Muscle of arm (tissue), 12 donors: ENCODE data around the gene C1GALT1. TPM values are rescaled to one million over a fixed set of nuclear protein-coding genes. Genes with fewer than 3 reads are reported as not detected.
"Not testable (repeated sequence)": the region's sequence is repeated elsewhere in the genome, so short reads cannot be mapped to it uniquely, and the experiment has no call there.

Experiments
- DNase-seq: peaks from one replicate; pipeline ENCODE4 v3.0.0-alpha.2; 2013
- polyA plus RNA-seq, 12 donors: library from polyadenylated mRNA; unstranded; fragments of 120-200 nt; gene quantifications; one replicate each; pipeline ENCODE4 v1.2.1, GENCODE V29; 2013; ENCODE audit not compliant: insufficient read length in 12 of 12

C1GALT1 gene
- polyA plus RNA-seq, 12 donors, result 16.2 to 30.2 (median 21.8) TPM; not detected in 1

DNA sequence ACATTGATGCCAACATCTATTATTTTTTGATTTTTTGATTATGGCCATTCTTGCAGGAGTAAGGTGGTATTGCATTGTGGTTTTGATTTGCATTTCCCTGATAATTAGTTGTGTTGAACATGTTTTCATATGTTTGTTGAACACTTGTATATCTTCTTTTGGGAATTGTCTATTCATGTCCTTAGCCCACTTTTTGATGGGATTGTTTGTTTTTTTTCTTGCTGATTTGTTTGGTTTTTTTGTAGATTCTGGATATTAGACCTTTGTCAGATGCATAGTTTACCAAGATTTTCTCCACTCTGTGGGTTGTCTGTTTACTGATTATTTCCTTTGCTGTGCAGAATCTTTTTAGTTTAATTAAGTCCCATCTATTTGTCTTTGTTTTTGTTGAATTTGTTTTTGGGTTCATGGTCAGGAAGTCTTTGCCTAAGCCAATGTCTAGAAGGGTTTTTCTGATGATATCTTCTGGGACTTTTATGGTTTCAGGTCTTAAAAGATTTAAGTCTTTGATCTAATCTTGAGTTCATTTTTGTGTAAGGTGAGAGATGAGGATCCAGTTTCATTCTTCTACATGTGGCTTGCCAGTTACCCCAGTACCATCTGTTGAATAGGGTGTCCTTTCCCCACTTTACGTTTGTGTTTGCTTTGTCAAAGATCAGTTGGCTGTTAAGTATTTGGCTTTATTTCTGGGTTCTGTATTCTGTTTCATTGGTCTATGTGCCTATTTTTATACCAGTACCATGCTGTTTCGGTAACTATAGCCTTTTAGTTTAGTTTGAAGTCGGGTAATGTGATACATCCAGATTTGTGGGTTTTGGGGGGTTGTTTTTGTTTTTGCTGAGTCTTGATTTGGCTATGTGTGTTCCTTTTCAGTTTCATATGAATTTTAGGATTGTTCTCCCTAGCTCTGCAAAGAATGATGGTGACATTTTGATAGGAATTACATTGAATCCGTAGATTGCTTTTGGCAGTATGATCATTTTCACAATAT lies 10.7 kb downstream of the C1GALT1 start:
- DNase-seq, result not testable (repeated sequence)

DNA sequence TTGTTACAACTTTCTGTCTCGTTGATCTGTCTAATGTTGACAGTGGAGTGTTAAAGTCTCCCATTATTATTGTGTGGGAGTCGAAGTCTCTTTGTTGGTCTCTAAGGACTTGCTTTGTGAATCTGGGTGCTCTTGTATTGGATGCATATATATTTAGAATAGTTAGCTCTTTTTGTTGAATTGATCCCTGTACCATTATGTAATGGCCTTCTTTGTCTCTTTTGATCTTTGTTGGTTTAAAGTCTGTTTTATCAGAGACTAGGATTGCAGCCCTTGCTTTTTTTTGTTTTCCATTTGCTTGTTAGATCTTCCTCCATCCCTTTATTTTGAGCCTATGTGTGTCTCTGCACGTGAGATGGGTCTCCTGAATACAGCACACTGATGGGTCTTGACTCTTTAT lies 17.2 kb downstream of the C1GALT1 start:
- DNase-seq, result not testable (repeated sequence)

DNA sequence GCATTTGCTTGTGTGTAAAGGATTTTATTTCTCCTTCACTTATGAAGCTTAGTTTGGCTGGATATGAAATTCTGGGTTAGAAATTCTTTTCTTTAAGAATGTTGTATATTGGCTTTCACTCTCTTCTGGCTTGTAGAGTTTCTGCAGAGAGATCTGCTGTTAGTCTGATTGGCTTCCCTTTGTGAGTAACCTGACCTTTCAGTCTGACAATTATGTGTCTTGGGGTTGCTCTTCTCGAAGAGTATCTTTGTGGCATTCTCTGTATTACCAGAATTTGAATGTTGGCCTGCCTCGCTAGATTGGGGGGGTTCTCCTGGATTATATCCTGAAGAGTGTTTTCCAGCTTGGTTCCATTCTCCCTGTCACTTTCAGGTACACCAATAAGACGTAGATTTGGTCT lies 17.9 kb downstream of the C1GALT1 start:
- DNase-seq, result not testable (repeated sequence)

DNA sequence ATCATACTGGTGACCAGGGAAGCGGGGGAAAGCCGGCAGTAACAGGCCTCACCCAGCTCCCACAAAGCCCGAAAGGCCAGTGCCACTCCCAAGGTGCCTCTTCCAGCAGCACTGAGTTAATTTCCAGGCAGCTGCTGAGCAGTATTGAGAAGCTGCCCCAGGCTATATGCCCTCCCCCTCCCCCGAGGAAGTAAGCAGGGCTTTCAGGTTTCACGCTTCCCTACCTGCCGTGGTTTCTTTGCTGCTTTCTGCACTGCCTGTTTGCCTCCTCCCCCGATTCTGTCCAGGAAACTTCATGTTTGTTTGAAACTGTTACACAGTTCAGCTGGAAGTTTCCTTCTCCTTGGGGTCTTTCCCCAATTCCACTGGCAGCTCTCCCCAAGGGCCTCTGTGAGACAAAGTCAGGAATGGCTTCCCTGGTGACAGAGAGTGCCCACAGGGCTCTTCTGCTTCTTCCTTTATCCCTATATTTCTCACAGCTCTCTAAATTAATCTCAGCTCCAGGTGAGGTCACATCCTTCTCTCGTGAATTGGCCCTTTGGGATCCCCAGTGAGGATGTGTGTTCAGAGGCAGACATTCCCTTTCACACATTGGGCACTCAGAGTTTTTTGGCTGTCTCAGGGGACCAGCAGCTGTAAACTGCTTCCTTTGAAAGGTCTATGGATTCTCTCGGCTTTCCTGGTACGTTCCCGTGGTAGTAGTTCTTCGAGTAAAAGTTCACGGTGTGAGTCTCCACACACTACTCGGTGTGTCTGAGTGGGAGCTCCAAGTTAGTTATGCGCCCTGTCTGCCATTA lies 19.4 kb downstream of the C1GALT1 start:
- no peak for DNase-seq

DNA sequence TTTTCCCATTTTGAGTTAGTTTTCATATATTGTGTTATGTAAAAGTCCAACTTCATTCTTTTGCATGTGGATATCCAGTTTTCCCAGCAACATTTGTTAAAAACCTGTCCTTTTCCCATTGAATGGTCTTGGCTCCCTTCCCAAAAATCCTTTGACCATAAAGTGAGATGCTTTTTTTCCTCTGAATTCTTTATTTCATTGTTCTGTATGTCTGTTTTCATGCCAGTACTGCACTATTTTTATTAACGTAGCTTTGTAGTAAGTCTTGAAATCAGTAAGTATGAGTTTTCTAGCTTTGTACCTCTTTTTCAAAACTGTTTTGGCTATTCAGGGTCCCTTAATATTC lies 20.0 kb downstream of the C1GALT1 start:
- no peak for DNase-seq

DNA sequence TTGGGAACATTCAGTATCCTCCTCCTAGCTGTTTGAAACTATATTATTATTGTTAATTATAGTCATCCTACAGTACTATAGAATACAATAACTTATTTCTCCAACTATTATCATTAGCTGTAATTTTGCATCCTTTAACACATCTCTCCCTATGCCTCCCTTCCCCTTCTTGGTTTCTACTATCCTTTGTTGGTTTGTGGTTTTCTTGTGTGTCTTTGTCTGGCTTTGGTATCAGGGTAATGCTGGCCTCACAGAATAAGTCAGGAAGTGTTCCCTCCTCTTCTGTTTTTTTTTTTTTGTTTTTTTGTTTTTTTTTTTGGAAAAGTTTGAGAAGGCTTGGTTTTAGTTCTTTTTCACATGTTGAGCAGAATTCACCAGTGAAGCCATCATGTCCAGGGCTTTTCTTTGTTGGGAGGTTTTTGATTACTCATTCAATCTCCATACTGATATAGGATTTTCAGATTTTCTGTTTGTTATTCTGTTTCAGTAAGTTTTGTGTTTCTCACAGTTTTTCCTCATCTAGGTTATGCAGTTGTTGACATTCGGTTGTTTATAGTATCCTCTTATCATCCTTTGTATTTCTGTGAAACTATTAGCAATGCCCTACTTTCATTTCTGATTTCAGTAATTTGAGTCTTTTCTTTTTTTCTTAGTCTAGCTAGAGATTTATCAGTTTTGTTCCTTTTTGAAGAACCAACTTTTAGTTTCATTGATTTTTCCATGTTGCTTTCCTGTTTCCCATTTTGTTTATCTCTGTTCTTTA lies 21.6 kb downstream of the C1GALT1 start:
- DNase-seq, result no peak

DNA sequence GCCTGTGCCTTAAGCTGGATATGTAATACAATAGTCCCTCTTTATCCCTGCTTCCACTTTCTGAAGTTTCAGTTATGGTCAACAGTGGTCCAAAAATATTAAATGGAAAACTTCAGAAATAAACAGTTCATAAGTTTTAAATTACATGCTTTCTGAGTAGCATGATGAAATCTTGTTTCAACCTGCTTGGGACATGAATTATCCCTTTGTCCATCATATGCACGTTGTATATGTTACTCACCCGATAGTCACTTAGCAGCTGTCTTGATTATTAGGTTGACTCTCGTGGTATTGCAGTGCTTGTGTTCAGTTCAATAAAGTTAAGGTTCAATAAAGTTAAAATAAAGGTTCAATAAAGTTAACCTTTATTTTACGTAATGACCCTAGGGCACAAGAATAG lies 25.5 kb downstream of the C1GALT1 start:
- no peak for DNase-seq

DNA sequence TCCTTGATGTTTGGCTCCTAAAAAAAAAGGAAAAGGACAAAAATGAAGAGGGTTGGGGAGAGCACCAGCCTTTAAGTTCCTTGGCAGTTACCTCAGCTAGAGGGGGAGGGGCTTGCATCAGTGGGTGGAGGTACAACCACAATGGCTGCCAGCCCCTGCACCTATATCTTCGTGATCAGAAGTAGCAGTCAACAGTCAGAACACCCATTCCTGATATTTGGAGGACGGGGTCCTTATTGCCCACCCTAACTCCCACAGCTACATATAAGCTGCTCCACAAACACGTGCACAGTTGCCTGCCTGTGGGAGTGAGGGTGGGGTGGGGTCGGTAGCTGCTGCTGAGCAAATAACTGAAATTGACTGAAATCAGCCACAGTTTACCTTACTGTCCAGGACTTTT lies 26.2 kb downstream of the C1GALT1 start:
- no peak for DNase-seq

DNA sequence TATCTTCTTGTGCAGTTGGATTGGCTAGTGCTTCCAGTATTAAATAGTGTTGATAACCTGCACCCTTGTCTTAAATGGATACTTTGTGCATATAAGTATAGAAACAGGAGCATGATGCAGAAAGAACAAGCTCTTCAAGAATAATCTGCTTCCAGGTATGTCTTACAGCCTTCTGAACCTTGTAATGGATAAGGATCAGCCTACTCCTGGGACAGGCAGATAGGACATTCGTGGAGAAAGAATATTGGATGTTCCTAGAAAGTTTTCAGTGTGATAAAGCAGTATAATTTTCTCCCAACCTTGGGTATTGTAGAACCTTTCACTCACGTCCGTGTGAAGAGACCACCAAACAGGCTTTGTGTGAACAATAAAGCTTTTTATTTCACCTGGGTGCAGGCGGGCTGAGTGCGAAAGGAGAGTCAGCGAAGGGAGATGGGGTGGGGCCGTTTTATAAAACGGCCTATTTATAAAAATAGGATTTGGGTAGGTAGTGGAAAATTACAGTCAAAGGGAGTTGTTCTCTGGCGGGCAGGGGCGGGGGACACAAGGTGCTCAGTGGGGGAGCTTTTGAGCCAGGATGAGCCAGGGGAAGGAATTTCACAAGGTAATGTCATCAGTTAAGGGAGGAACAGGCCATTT lies 27.2 kb downstream of the C1GALT1 start:
- no peak for DNase-seq

DNA sequence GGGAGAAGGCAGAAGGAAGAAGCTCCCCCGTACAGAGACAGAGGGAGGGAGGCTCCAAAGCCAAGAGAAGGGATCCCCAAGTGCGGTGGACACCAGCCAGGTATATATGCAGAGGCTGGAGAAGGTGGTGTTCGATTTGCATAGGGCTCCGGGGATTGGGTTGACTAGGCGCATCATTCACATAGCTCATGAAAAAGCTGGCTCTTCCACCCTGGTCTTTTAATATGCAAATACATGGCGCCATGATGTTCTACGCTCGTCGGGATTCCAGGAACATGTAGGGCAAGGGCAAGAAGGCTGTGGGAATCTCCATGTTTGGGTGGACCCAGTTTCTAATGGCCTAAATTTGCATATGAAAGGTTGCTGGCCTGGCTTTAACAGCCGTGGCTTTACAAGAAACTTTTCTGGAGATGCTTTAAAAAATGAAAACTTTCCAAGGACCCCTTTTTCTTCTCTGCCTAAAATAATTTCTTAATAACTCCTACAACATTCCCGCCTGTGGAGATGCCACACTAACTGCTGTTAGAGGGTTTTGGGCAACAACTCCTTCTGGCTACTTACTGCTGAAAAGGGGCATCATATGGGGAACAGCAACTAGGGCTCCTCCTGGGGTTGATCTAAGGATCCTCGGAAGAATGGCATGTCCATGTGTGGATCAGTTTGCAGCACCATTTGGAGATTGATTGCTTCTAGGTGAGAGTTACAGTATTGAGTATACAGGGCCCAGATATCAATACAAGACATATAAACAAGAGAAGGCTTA lies 28.3 kb downstream of the C1GALT1 start:
- no peak for DNase-seq

DNA sequence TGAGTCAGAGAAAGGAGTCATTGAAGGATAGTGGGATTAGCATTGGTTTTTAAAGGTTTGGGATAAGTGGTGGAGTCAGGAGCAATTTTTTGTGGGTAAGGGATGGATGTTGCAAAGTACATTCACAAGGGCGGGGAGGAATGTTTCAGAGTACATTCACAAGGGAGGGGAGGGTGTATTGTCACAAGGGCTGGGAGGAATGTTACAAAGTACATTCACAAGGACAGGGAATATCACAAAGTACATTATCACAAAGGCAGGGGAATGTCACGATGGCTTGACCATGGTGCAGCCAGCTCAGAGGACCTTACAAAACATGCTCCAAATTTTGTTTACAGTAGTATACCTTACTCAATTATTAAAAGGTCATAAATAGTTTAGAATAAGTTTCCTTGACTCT lies 30.3 kb downstream of the C1GALT1 start:
- DNase-seq, result no peak

DNA sequence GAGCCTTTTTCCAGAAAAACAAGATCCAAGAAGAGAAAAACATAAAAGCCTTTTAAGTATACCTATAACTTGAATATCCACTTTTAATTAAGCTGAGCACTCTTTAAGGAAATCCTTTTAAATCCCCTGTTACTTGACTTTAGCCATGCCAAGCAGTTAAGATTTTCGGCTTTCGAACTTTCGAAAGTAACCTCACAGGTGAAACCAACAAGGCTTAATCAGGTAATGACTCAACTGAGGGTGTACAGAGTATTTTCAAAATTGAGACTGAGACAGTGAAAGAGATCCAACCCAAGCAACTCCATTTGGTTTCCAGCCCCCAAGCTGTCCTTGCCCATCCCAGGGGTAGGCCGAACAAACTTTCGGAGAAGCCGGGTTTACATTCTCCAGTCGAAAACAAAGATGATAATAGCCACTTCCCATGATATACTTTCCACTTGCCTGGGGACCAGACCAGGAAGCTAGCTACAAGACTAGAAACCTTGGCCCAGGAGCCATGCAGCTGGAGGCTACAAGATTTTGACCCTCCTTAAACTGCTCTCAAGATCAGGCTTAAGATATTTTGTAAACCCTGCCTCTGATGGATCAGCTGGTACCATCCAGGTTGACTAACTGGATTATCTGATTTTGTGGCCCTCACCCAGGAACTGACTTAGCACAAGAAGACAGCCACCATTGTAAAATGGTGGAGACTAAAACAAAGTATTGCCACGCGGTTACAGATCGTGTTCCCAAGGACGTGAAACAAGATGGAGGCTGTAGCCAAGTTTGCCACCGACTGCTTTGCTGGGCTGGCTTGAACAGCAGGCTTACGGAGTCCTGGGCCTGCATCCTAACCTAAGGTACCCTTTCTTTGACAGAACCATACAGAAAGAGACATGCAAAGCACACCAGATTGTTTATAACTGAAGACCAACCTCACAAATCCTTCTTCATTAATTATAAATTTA lies 32.3 kb downstream of the C1GALT1 start:
- no peak for DNase-seq

DNA sequence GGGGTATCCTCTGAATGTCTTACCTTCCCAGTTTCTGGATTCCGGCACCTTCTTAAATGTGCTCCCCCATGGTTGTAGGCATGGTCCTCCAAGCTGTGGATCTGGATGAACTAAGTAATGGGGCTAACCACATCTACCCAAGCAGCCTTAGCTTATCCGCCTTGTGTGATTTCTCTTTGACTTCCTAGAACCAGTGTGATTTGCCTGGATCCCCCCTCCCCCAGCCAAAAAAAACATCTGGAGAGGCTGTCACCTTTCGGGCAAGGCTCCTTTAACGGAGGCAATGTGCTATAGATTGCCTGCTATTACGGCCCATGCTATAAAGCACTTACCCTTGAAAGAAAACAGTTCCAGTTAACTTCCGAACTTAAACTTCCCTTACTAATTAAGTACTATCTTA lies 33.9 kb downstream of the C1GALT1 start:
- no peak for DNase-seq

DNA sequence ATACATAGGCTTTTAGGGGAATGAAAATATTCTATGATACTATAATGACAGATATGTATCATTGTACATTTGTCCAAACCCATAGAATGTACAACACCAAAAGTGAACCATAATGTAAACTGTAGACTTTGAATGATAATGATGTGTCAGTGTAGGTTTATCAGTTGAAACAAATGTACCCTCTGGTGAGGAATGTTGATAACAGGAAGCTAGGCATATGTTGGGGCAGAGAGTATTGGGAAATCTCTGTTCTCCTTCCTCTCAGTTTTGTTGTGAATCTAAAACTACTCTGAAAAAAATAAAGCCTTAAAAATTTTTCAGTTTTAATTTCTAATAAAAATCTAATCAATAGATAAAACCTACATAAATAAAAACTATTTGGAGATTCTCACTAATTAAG lies 36.9 kb downstream of the C1GALT1 start:
- no peak for DNase-seq

DNA sequence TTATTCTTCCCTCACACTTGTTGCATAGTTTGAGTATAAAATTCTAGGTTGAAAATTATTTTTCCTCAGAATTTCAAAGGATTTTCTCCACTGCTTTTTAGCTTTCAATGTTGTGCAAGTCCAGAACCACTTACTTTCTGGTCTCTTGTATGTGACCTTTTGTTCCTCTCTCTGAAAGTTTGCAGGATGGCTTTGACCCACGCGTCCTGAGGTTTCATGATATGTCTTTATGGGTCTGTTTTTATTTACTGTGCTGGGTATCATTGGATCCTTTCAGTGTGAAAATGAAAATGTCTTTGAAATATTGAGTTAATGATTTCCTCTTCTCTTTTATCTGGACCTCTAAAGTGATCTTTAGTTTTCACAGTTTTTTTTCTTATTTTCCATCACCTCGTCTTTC lies 38.5 kb downstream of the C1GALT1 start:
- no peak for DNase-seq

DNA sequence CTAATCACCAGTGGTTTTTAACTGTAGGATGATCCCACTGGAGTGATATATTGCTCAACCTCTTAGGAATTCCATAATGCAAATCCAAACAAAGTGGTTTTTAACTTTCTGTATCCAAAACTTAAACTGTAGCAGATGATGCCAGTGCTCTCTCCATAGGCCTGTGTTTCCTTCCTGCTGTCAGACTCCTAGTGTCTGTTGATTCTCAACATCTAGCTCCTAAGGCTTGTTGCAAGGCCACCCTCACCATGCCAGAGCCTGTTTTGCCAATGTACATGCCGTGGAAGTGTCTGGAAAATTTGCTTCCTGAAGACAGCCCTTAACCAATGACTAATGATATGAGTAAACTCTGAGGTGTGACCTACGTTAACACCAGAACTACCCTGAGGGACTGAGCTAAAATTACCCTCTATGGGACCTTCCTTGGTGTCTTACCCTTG lies 39.3 kb downstream of the C1GALT1 start:
- no peak for DNase-seq

DNA sequence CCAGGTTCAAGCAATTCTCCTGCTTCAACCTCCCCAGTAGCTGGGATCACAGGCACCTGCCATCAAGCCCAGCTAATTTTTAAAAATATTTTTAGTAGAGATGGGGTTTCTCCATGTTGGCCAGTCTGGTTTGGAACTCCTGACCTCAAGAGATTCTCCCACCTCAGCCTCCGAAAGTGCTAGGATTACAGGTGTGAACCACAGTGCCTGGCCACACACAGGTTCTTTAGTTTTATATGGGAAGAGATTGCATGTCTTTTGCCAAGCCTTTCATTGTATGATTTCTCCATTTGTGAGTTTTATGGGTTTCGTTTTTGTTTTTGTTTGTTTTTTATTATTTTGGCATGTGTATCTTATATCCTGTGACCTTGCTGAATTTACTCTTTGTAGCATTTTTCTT lies 40.9 kb downstream of the C1GALT1 start:
- no peak for DNase-seq

DNA sequence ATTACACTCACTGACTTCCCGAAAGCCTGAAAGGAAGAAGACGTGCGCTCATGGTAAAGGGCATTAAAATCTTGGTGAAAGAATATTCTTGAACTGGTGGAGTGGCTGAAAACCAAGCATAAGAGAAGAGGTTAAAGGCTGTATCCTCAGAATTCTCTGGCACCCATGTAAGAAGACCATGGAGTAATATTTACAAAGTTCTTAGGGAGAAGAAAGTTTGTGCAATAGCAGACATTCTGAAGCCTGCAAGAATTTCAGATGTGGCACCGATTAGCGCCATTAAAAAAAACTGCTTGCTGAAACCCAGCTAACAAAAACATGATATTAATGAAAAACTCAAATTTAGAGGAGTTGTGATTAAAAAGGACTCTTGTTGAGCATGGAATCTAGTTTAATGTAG lies 44.1 kb downstream of the C1GALT1 start:
- no peak for DNase-seq

DNA sequence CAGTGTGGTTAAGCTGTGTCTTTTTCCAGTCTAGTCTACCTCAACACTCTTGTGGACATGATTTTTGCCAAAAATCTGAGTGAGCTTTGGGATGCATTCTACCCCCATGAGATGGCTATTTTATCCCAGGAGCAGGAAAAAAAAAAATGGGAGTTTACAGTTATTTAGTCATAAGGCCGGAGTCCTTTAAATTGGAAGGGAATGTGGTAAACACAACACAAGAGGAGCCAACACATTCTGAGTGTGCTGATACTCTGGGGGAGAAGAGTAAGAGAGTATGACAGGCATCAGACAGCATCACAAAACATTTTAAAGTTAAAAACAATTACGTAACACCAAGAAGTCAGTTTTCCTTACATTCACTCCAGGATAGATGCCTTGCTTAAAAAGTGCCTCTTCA lies 46.1 kb downstream of the C1GALT1 start:
- no peak for DNase-seq

DNA sequence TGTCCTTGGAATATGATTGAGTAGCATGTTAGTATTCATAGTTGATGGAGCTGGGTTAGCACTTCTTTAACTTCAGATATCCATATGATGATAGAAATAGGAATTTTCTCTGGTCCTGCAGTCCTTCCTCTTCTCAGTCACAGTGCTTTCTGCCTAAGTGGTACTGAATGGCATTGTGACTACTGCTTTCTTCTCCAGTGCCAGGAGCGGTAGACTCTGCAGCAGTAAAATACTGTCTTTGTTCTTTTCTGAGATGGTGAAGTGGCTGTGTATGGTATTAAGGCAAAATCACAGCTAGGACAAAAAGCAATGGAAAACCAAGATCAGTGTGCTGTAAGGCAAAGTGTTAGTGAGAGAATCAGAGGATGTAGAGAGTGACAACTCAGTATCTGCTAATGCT lies 46.6 kb downstream of the C1GALT1 start:
- no peak for DNase-seq
